SJSA1 (cell line): ENCODE results near the gene SLC6A13. TPM values are rescaled to one million over a fixed set of nuclear protein-coding genes. Genes with fewer than 3 reads are reported as not detected.
"Not testable (repeated sequence)": the region's sequence is repeated elsewhere in the genome, so short reads cannot be mapped to it uniquely, and the experiment has no call there.

Experiments
- DNase-seq, 2 experiments: peaks; one replicate each; pipeline ENCODE4 v3.0.0-alpha.2; 2015 to 2020; ENCODE audit warnings: low spot score in 2 of 2, low read depth in 1 of 2
- H3K27ac ChIP-seq: fragments of 250-450 bp; sonication (Bioruptor Pico); 2 replicates; pipeline ENCODE4 v1.5.1; 2020; ENCODE audit warnings: mild to moderate bottlenecking, moderate library complexity
- H3K27me3 ChIP-seq: fragments of 250-450 bp; sonication (Bioruptor Pico); replicated peaks from 2 replicates; pipeline ENCODE4 v1.5.1; 2020; ENCODE audit warnings: mild to moderate bottlenecking, moderate library complexity
- H3K36me3 ChIP-seq: fragments of 250-450 bp; sonication (Bioruptor Pico); 2 replicates; pipeline ENCODE4 v1.5.1; 2020; ENCODE audit warnings: mild to moderate bottlenecking
- H3K4me1 ChIP-seq: fragments of 250-450 bp; sonication (Bioruptor Pico); replicated peaks from 2 replicates; pipeline ENCODE4 v1.6.1; 2021; ENCODE audit warnings: mild to moderate bottlenecking
- H3K4me3 ChIP-seq: fragments of 250-450 bp; sonication (Bioruptor Pico); 2 replicates; pipeline ENCODE4 v1.5.1; 2020; ENCODE audit warnings: mild to moderate bottlenecking
- H3K9me3 ChIP-seq: fragments of 250-450 bp; sonication (Bioruptor Pico); replicated peaks from 2 replicates; pipeline ENCODE4 v1.5.1; 2020; ENCODE audit warnings: mild to moderate bottlenecking
- total RNA-seq: library from RNA; depleted of rRNA; stranded (reverse); fragments of >200 nt; shearing (Covaris generic); gene quantifications from 2 replicates; pipeline ENCODE4 v1.2.3, GENCODE V29; 2014; rRNA removed

SLC6A13 gene
- total RNA-seq, result not detected in 2 replicates

DNA sequence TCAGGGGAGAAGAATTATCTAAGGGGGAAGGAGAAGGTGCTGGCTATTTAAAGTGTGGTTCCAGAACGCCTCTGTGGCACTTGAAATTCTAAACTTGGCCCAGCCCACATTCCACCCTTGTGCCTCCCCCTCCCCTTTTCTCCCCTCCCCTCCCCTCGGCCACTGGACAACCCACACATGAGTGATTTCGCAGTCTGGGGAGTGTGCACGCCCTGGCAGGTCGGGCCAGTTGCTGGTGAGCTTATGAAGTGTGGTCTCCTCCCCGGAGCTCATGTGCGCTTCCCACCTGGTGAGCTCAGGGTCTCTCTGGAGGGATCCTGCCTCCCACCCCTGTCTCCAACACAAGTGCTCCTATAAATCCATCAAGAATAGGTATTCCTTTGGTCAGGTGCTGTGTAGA, at the start of gene SLC6A13:
Gene SLC6A13, minus strand, starts transcription at position 20 of the 400 bp plus-strand sequence. CDS start 2,784 bp downstream, outside the sequence.
- no peak for DNase-seq

DNA sequence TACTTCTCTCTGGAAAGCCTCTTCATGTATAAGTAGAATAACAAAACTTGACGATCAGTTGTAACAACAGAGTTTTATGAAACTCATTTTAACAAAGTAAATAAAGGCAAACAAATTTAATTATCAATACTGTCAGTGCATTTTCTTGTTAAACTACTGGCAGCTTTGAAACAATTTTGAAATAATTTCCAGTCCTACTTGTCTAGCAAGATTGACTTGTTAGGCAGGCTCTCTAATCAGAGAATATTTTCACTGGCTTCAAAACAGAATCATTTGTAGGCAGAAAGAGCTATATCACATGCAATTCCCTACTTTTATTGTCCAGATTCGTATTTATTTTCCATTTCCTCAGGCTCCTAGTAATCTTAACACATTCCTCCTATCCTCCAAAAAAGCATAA, 45.9 kb upstream of the SLC6A13 start:
- Histone ChIP-seq H3K27me3 (no peaks in the 10 kb centered on the region), H3K4me3 (no peak overlapping the region), H3K9me3 (no peaks in the 10 kb centered on the region), H3K27ac (no peak overlapping the region), H3K36me3 (peaks cover 93% of the 10 kb centered on the region), H3K4me1 (peaks cover 13% of the 10 kb centered on the region)
- no peak for DNase-seq

More for the DNA sequence above, at the start of gene SLC6A13:
- Histone ChIP-seq H3K4me1 (peaks cover 5% of the 10 kb centered on the region; the same call in 1 of the 2 replicates), H3K27ac (no peak within 1 kb of the TSS), H3K27me3 (peaks cover 31% of the 10 kb centered on the region), H3K9me3 (no peaks in the 10 kb centered on the region), H3K4me3 (no peak within 1 kb of the TSS), H3K36me3 (no peaks in the 10 kb centered on the region)

DNA sequence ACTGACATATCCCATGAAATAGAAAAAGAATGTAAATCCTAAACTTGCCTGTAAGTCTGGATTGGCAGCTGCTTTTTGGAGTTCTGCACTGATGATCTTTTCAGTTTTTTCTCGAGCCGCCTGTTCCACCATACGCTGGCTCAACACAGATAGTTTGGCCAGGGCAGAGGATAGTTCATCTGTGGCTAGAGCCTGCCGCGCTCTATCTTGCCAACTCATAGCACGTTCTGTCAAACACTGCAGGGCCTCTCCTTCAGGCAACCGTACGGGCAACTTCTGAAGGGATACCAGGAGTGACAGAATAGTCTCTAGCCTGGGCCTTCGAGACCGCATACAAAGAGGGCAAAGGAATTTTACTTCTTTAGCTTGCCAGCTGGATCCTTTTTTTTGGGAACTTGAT, 44.8 kb upstream of the SLC6A13 start:
- H3K27ac ChIP-seq, result no peak overlapping the region
- no peaks in the 10 kb centered on the region for H3K9me3 ChIP-seq
- peaks cover 96% of the 10 kb centered on the region for H3K36me3 ChIP-seq
- DNase-seq, result no peak
- H3K4me1 ChIP-seq, result peaks cover 13% of the 10 kb centered on the region
- no peaks in the 10 kb centered on the region for H3K27me3 ChIP-seq
- no peak overlapping the region for H3K4me3 ChIP-seq

DNA sequence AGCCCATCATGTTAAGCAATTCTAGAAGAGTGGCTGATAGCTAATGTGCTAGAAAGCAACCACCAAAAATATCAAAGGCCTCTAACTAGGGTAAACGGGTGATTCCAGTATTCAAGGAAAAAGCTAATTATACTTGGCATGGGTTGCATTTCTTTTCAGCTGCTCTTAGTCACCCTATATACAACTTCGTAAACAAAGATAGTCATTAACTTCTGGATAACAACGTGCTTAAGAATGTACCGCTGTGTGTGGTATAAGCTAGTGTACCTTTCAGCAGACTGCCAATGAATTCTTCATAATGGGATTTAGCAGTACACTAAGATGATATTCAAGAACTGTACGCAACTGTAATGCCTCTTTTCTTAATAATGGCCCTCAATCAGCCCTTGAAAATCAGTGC, 42.2 kb upstream of the SLC6A13 start:
- peak in 1 of 2 experiments; percentile 55 for DNase-seq
- Histone ChIP-seq H3K4me1 (peaks cover 13% of the 10 kb centered on the region), H3K27ac (peak overlapping the region; percentile 11; the same call in 1 of the 2 replicates), H3K4me3 (no peak overlapping the region), H3K9me3 (no peaks in the 10 kb centered on the region), H3K27me3 (no peaks in the 10 kb centered on the region), H3K36me3 (peaks cover 82% of the 10 kb centered on the region)

DNA sequence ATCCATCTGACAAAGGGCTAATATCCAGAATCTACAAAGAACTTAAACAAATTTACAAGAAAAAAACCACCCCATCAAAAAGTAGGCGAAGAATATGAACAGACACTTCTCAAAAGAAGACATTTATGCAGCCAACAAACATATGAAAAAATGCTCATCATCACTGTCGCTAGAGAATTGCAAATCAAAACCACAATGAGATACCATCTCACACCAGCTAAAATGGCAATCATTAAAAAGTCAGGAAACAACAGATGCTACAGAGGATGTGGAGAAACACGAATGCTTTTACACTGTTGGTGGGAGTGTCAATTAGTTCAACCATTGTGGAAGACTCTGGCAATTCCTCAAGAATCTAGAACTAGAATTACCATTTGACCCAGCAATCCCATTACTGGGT, 40.1 kb upstream of the SLC6A13 start:
- H3K9me3 ChIP-seq, H3K4me3 ChIP-seq, H3K27ac ChIP-seq, DNase-seq, H3K27me3 ChIP-seq: not testable (repeated sequence)
- Histone ChIP-seq H3K4me1 (peaks cover 13% of the 10 kb centered on the region), H3K36me3 (peaks cover 68% of the 10 kb centered on the region)

DNA sequence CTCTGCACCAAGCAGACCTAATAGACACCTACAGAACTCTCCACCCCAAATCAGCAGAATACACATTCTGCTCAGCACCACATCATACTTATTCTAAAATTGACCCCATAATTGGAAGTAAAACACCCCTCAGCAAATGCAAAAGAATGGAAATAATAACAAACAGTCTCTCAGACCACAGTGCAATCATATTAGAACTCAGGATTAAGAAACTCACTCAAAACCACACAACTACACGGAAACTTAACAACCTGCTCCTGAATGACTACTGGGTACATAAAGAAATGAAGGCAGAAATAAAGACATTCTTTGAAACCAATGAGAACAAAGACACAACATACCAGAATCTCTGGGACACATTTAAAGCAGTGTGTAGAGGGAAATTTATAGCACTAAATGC, 37.5 kb upstream of the SLC6A13 start:
- H3K27ac ChIP-seq, H3K4me1 ChIP-seq, H3K4me3 ChIP-seq, H3K9me3 ChIP-seq, H3K27me3 ChIP-seq, DNase-seq: not testable (repeated sequence)
- H3K36me3 ChIP-seq, result peaks cover 69% of the 10 kb centered on the region

DNA sequence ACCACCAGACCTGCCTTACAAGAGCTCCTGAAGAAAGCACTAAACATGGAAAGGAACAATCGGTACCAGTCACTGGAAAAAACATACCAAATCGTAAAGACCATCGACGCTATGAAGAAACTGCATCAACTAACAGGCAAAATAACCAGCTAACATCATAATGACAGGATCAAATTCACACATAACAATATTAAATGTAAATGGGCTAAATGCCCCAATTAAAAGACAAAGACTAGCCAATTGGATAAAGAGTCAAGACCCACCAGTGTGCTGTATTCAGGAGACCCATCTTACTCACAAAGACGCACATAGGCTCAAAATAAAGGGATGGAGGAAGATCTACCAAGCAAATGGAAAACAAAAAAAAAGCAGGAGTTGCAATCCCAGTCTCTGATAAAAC, 36.9 kb upstream of the SLC6A13 start:
- not testable (repeated sequence) for H3K4me3 ChIP-seq, DNase-seq, H3K9me3 ChIP-seq, H3K27me3 ChIP-seq, H3K4me1 ChIP-seq, H3K27ac ChIP-seq
- H3K36me3 ChIP-seq, result peaks cover 72% of the 10 kb centered on the region

DNA sequence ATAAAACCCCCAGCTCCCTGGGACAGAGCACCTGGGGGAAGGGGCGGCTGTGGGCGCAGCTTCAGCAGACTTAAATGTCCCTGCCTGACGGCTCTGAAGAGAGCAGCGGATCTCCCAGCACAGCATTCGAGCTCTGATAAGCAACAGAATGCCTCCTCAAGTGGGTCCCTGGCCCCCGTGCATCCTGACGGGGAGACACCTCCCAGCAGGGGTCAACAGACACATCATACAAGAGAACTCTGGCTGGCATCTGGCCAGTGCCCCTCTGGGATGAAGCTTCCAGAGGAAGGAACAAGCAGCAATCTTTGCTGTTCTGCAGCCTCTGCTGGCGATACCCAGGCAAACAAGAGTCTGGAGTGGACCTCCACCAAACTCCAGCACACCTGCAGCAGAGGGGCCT, 35.4 kb upstream of the SLC6A13 start:
- H3K9me3 ChIP-seq, H3K27me3 ChIP-seq, H3K27ac ChIP-seq, H3K4me1 ChIP-seq, DNase-seq, H3K4me3 ChIP-seq: not testable (repeated sequence)
- H3K36me3 ChIP-seq, result peaks cover 70% of the 10 kb centered on the region

DNA sequence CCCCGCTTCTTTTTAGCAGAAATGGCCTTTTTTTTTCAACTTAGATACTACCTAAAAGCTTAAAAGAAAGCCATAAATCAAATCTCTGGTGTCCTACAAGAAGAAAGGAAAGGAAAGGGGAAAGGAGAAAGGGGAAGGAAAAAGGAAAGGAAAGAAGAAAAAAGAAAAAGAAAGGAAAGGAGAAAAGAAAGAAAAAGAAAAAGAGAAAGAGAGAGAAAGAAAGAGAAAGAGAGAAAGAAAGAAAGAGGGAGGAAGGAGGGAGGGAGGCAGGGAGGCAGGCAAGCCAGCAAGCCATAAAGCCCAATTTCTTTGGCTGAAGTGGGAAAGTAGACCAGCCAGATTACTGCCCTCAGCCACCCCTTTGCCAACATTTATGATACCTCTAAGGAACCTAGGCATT, 32.5 kb upstream of the SLC6A13 start:
- H3K36me3 ChIP-seq, result peaks cover 75% of the 10 kb centered on the region

DNA sequence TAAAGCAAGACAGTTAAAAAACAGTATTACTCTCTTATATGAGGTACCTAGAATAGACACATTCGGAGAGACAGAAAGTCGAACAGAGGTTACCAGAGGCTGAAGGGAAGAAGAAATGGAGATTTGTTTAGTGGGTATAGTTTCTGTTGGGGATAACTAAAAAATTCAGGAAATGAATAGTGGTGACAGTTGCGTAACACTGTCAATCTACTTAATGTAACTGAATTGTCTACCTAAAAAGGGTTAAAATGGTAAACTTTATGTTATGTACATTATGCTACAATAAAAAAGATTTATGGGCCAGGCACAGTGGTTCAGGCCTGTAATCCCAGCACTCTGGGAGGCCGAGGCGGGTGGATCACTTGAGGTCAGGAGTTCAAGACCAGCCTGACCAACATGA, 30.6 kb upstream of the SLC6A13 start:
- Histone ChIP-seq H3K27ac (no peak overlapping the region), H3K27me3 (no peaks in the 10 kb centered on the region), H3K36me3 (peaks cover 65% of the 10 kb centered on the region), H3K4me3 (no peak overlapping the region), H3K9me3 (no peaks in the 10 kb centered on the region), H3K4me1 (peaks cover 2% of the 10 kb centered on the region; the same call in 1 of the 2 replicates)
- no peak for DNase-seq

More for the DNA sequence above, 32.5 kb upstream of the SLC6A13 start:
- no peak for DNase-seq
- Histone ChIP-seq H3K4me3 (no peak overlapping the region), H3K27me3 (no peaks in the 10 kb centered on the region), H3K4me1 (no peaks in the 10 kb centered on the region), H3K9me3 (no peaks in the 10 kb centered on the region), H3K27ac (no peak overlapping the region)

DNA sequence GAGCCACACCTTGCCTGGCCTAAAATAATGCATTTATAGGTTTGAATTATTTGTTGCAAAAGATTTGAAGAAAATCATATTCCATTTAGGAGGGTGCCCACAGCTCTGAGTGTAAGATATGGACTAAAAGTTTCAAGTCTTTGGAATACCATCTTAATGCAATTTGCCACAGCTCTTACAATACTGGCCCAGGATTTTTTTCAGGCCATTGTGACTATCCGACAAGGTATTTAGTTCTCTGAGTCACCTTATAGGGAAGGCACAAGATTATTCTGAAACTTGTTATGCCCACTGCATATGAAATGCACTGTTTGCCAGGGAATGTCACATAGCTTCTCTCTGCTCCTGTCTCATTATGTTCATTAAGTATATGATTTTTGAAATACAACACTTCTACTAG, 29.6 kb upstream of the SLC6A13 start:
- Histone ChIP-seq H3K27ac (no peak overlapping the region), H3K36me3 (peaks cover 70% of the 10 kb centered on the region), H3K9me3 (no peaks in the 10 kb centered on the region), H3K27me3 (no peaks in the 10 kb centered on the region), H3K4me3 (no peak overlapping the region), H3K4me1 (peaks cover 2% of the 10 kb centered on the region; the same call in 1 of the 2 replicates)
- DNase-seq, result no peak

DNA sequence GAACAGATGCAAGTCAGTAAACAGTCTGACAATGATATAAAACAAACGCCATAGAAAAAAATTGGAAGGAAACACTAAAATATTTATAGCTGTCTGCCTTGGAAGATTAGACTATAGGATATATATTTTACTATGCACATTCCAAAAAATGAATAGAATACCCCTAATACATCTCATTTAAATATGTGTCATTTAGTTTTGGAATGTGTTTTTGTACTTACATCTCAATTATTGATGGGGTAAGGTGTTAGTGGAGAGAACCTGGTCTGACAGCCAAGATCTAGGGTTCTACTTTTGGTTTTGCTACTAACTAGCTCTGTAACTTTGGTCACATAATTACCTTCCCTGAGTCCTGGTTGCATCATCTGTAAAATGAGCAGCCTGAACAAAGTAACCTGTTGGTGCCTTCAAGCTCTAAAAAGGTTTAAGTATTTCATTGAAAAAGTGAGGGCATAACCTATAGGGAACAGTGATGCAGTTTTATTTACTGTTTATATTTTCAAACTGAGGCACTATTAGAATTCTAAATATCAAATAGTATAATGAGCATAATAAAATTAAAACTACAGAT, 28.6 kb upstream of the SLC6A13 start:
- Histone ChIP-seq H3K4me1 (peaks cover 2% of the 10 kb centered on the region; the same call in 1 of the 2 replicates), H3K9me3 (no peaks in the 10 kb centered on the region), H3K36me3 (peaks cover 70% of the 10 kb centered on the region), H3K27ac (no peak overlapping the region), H3K4me3 (no peak overlapping the region), H3K27me3 (no peaks in the 10 kb centered on the region)
- DNase-seq, result no peak

DNA sequence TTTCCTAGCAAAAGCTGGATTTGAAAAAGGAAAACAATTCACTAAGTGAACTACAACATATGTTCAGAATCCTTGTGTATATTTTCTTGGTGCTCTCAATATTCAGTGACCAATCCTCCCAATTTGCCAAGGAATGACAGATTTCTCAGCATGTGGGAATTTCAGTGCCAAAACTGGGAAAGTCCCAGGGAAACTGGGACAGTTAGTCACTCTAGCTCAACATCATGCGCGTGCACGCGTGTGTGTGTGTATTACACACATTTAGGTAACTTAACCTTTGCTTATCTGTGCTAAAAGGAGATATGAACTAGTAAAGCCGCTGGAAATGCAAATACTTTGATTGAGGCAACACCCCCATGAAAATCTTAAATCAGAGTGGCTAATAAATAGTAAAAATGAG, 26.1 kb upstream of the SLC6A13 start:
- Histone ChIP-seq H3K27me3 (no peaks in the 10 kb centered on the region), H3K4me3 (no peak overlapping the region), H3K36me3 (peaks cover 65% of the 10 kb centered on the region), H3K27ac (peak overlapping the region; percentile 5; the same call in 1 of the 2 replicates), H3K9me3 (no peaks in the 10 kb centered on the region), H3K4me1 (peaks cover 2% of the 10 kb centered on the region; the same call in 1 of the 2 replicates)
- peak in 1 of 2 experiments; percentile 16 for DNase-seq

DNA sequence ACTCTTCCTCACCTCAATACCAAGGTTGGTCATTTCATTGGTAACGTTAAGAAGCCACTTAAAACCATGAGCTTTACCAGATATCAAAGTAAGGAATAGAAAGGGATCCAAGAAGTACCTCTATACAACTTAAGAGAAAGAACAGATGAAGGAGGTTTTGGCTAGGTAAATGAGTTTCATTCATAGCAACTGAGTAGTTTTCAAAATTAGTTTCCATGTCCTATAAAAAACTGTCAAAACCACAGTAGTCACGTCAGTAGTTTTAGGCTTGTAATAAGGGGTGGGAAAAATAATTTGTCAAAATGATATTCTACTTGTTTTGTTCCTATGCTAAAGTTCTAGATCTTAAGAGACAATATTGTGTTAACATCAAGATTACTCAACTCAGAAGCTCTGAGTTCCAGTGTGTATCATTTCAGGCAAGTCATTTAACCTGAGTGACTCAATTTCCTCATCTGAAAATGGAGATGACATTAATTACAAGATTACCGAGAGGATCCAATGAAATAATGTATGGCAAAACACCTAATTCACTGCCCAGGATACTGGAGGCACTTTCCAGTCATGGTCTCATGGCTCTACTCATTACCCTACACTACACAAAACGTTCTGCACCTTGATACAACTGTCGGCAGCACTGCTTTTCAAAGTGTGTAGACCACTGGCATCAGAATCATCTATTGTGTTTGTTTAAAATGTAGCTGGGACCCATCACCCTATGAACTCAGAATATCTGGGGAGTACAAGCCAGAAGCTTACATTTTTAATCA, 24.1 kb upstream of the SLC6A13 start:
- H3K36me3 ChIP-seq, result peaks cover 64% of the 10 kb centered on the region

More for the DNA sequence above, 24.1 kb upstream of the SLC6A13 start:
- H3K4me3 ChIP-seq, result no peak overlapping the region
- peaks cover 2% of the 10 kb centered on the region; the same call in 1 of the 2 replicates for H3K4me1 ChIP-seq
- no peaks in the 10 kb centered on the region for H3K9me3 ChIP-seq
- no peaks in the 10 kb centered on the region for H3K27me3 ChIP-seq
- no peak overlapping the region for H3K27ac ChIP-seq
- DNase-seq, result no peak
